SK-N-MC (cell line): Measurements from ENCODE around the gene USH2A.

Experiments used
- EZH2 ChIP-seq: fragments of 200-600 bp; sonication (generic); IDR thresholded peaks from one replicate; pipeline ENCODE4 v1.6.1; 2017; ENCODE audit warnings: antibody characterized with exemption
- POLR2AphosphoS5 ChIP-seq: IDR thresholded peaks from 2 replicates; pipeline ENCODE4 v1.6.1; 2012; ENCODE audit warnings: mild to moderate bottlenecking, low read depth, low read length, borderline replicate concordance

DNA sequence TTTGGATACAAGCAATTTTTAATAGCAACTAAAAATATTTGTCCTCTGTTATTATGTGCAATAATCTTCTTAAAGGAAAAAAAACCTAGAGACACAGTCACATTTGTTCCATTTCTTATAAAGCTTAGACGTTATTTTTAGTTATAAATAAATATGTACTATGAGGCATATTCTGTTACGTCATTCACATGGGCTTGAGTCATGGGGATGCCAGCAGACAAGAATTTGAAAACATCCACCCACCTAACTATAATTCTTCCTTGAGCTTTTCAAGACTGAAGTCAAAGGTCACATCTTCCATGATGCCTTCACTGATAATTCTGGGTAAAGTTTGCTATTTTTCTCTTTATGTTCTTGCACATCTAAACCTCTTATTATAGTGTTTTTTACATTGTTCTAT lies 587.3 kb downstream of the USH2A start:
- TF ChIP-seq POLR2AphosphoS5 (no peak), EZH2 (no peak)
